CD4-positive, alpha-beta T cell treated with Interleukin-6 for 4 hours (primary cell): Measurements from ENCODE around the gene IRF2BP2.

Experiments
- DNase-seq: peaks from one replicate; pipeline ENCODE4 v3.0.0-alpha.2; 2020; ENCODE audit warnings: mixed read lengths

IRF2BP2 gene

GRCh38 chr1:234633246-234634003 is 23.4 kb upstream of the IRF2BP2 start:
- DNase-seq: no peak

DNA sequence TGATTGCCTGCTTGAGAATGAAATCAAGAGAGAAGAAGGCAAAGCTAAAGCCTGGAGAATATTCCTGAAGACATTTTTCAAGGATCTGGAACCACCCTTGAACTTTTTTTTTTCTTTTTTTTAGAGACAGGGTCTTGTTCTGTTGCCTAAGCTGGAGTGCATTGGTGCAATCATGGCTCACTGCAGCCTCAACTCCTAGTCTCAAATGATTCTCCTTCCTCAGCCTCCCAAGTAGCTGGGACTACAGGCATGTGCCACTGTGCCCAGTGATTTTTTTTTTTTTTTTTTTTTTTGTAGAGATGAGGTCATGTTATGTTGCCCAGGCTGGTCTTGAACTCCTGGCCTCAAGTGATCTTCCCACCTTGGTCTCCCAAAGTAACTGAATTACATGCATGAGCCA is 22.2 kb upstream of the IRF2BP2 start:
- no peak for DNase-seq

DNA sequence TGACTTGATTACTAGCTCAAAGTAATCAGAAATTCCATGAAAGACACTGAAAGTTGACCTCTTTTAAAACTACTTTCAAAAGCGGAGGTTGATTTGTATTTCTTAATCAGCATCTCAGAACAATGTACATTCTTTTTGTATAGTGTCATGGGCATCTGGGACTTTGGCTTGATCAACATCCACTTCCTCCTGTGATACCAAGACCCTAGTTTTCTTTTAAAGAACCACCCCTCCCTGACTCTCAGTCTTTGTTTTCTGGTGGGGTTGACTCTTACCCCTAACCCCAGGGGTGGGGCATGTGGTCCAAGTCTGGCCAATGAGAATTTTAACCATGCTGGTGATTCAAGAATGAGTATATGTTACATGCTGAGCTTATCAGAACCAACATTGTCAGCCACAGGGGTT is 21.7 kb upstream of the IRF2BP2 start:
- no peak for DNase-seq

DNA sequence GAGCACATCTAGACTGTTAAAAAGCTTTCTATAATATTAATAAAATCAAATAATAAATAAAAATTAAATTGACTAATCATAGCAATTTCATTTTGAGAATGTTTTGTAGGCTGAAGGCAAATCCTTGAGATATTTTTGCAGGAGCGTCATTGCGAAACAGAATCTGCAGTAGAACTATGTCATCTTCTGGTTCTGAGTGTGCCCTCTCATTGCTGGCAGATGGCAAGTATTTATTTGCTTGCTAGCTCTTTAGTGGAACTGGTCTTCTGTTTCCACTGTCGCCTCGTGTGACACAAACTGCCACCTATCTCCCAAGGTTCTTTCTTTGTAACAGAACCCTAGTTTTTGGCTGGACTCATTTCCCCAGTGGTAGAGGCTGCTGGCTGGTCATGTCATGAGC is 19.0 kb upstream of the IRF2BP2 start:
- no peak for DNase-seq

GRCh38 chr1:234628089-234628488 is 18.1 kb upstream of the IRF2BP2 start:
- no peak for DNase-seq

DNA sequence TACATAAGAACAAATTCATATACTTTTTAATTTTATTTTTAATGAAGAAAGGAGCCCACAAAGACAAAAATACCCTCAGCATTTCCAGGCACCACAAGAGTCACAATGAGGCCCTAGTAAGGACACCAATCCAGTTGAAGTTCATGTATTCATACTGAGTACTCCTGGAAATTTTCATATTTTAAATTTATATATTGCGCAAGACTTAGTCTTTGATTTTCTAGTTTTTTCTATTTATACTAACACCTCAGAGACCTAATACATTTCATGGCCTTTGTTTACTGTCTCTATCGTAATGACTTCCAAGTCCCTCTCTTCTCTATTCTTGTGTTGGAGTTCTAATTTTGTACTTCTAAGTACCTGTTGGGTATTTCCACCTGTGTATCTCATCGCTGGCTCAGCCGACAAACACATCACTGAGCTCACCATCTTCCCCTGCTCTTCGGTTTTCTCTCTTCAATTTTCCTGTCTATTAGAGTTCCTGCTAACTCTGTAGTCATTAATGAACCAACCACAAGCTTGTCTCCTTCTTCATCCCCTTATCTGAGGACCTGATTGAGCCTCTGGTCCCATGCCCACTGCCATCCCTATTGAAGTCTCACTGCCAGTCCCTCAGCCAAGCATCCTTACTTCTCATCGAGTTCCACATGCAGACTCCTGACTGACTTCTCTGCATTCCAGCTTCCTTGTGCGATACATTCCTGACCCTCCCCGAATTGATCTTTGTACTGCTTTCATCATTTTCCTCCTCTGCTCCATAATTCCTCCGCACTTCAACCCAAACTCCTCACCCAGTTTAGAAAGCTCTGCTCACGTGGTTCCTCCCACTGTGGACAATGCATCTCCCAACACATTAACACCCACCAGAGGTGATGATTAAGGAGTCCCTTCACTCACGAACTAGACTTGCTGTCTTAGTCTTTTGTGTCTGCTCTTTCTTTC is 17.3 kb upstream of the IRF2BP2 start:
- DNase-seq: no peak

- DNase-seq: no peak
Observed at GRCh38 chr1:234626391-234626790, 16.4 kb upstream of the IRF2BP2 start.

- DNase-seq: no peak
Observed at GRCh38 chr1:234624724-234625117, 14.7 kb upstream of the IRF2BP2 start.

- DNase-seq: no peak
Observed at GRCh38 chr1:234621657-234622335, 11.8 kb upstream of the IRF2BP2 start.

DNA sequence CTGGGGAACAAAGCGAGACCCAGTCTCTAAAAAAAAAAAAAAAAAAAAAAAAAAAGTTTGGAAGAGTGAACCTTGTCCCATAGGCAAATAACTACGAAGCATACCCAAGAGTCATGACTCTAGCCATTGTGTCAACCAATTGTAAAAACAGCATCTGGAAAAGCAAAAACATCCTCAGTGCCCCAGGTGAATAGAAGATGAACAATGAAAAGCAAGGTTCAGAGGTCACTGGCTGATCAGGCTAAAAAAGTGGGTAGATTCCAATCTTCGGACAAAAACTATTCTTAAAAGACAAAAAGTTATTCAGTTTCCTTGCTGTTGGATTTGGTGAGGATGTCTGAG is 11.1 kb upstream of the IRF2BP2 start:
- no peak for DNase-seq

DNA sequence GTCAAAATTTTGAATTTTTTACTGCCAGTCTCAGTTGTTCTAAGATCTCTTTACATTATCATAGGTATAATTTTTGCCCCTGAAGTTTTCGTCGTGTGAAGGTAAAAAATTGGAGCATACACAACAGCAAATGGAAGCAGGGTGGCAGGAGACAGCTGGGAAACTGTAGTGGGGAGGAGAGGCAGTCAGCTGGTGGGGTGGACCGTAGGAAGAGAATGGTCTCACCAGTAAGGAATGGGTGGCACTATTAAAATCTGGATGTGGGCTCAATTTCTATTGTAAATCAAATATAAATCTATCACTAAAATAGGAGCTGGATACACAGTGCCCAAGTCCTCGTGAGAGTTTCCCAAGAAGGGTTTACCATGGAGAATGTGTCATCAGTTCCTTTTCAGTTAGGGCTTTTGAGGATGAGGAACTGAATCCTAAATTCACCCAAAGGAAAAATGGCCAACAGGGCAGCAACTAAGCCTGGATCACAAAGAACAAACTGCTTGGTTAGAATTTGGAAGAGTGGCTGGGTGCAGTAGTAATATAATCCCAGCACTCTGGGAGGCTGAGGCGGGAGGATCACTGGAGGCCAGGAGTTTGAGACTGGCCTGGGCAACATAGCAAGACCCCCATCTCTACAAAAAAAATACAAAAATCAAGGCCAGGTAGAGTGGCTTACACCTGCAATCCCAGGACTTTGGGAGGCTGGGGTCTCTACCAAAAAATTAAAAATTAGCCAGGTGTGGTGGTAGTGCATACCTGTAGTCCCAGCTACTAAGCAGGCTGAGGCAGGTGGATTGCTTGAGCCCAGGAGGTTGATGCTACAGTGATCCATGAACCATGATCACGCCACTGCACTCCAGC is 10.5 kb upstream of the IRF2BP2 start:
- no peak for DNase-seq

- DNase-seq: no peak
Observed at GRCh38 chr1:234619794-234620247, 9.8 kb upstream of the IRF2BP2 start.

GRCh38 chr1:234619071-234619480 is 9.1 kb upstream of the IRF2BP2 start:
- no peak for DNase-seq

GRCh38 chr1:234618737-234619049 is 8.7 kb upstream of the IRF2BP2 start:
- no peak for DNase-seq

- no peak for DNase-seq
Observed at GRCh38 chr1:234617986-234618736, 8.2 kb upstream of the IRF2BP2 start.

DNA sequence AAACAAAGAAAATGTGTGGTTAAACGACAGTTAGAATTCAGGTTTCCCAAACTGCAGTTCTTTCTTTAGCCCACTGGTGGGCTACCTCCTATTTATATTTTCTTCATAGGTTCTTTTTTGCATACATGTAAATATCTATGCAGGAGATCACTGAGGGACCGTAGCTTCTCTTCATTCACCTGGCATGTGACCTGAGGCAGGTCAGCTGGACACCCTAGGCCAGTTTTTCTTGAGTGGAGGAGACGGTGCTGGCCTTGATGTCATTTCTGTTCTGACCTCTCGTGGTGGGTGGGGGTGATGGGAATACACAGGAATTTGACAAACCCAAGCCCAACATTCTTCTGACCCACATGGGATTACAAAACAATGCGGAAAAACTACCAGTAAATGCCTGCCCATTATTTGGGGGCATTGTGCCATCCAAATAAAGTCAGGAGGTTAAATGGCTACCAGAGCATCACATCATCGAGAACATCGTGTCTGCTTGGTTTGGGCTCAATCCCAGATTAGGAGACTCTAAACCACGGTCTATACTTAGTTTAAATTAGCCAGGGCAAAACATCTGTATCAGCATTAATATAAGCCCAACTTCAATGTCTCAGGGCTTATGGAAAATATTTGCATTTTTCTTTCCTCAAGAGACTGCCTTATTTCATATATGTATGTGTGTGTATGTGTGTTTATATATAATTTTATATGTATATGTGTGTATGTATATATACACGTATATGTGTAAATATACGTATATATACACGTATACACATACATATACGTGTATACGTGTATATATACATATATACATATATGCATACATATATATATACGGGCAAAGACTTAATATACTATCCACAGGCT is 7.4 kb upstream of the IRF2BP2 start:
- DNase-seq: no peak

- DNase-seq: no peak
Observed at GRCh38 chr1:234616644-234617043, 6.7 kb upstream of the IRF2BP2 start.

GRCh38 chr1:234614081-234614489 is 4.1 kb upstream of the IRF2BP2 start:
- DNase-seq: no peak

GRCh38 chr1:234613128-234613875 is 3.3 kb upstream of the IRF2BP2 start:
- DNase-seq: no peak
